ENCODE results near the gene CHID1. TPM values are rescaled to one million over a fixed set of nuclear protein-coding genes. Genes with fewer than 3 reads are reported as not detected.

Gene CHID1
- total and polyA plus RNA-seq, 9 of the 15 experiments (the other 6 are each of a cell fraction or from before 2014, with no cell fraction given): 15.1 to 108 (median 39.8) TPM

DNA sequence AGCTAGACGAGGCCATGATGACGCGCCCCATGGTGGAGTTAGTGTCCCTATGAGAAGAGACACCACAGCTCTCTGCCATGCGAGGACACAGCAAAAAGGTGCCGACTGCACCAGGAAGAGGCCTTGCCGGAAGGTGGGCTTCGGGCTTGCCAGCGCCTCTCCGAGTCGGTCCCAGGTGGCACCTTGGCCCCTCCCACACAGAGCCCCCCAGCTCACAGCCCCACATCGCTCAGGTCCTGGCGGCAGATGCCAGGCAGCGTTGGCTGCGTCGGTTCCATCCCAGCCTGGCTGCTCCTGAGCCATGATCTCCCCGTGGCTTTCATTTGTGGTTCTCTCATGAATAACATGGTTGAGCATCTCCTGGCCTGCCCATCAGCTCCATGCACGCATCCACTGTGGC lies 24.0 kb downstream of the CHID1 start:
- ATAC-seq: no peak
- H3K9ac ChIP-seq (ENCODE audit: insufficient read depth in 1 of 2, low read depth in 2 of 2, low read length in 2 of 2): no peak overlapping the region
- H3K4me3 ChIP-seq: no peak overlapping the region
- H3K36me3 ChIP-seq (ENCODE audit: control insufficient read depth, insufficient read depth, low read length): peaks cover 79% of the 10 kb centered on the region; the same call in 1 of the 3 replicates
- in situ Hi-C loops (cut with MboI) (no loop called here), intact Hi-C loops (cut with micrococcal nuclease) (no loop called here)
- CTCF ChIA-PET (ENCODE audit: low intra/inter-chr PET ratio): no interaction called here
- no peaks in the 10 kb centered on the region for H3K9me3 ChIP-seq (replicated peaks; ENCODE audit: control insufficient read depth, insufficient read depth, low read depth, low read length)
- no peaks in the 10 kb centered on the region for H4K20me1 ChIP-seq (replicated peaks; ENCODE audit: control insufficient read depth, insufficient read depth, low read length)
- H3K9me1 ChIP-seq (ENCODE audit: control insufficient read depth, insufficient read depth, low read length): no peaks in the 10 kb centered on the region
- no peak overlapping the region for H3K4me2 ChIP-seq (ENCODE audit: insufficient read depth, low read length)
- no peak for FAIRE-seq
- H3K27me3 ChIP-seq (ENCODE audit: control insufficient read depth in 2 of 2, insufficient read depth in 2 of 2, low read length in 2 of 2): no peaks in the 10 kb centered on the region
- 97% methylated on average over 15 of the region's 17 CpGs for WGBS (ENCODE audit: insufficient coverage, low coverage, missing lambda C conversion rate)
- no peak overlapping the region for H3K27ac ChIP-seq (ENCODE audit: extremely low read depth, low read depth, low read length)
- H3K4me1 ChIP-seq (replicated peaks in 1 of 2; ENCODE audit: control insufficient read depth in 2 of 2, insufficient read depth in 2 of 2, low read length in 2 of 2): peaks cover 0 to 49% of the 10 kb centered on the region in 2 experiments; a peak in 2 of 5 replicates
- TF ChIP-seq GABPB2 (CRISPR knock-in tag; conservative IDR thresholded peaks at IDR 0.05) (no peak), POLR2G (IDR thresholded peaks at IDR 0.05; ENCODE audit: low read depth, low read length) (0 out of 2 replicates have a peak, but pooled peaks have one; percentile 23), ZNF445 (CRISPR knock-in tag; IDR thresholded peaks at IDR 0.05; ENCODE audit: low read depth) (no peak)
- TF ChIP-seq, protein P1, sequence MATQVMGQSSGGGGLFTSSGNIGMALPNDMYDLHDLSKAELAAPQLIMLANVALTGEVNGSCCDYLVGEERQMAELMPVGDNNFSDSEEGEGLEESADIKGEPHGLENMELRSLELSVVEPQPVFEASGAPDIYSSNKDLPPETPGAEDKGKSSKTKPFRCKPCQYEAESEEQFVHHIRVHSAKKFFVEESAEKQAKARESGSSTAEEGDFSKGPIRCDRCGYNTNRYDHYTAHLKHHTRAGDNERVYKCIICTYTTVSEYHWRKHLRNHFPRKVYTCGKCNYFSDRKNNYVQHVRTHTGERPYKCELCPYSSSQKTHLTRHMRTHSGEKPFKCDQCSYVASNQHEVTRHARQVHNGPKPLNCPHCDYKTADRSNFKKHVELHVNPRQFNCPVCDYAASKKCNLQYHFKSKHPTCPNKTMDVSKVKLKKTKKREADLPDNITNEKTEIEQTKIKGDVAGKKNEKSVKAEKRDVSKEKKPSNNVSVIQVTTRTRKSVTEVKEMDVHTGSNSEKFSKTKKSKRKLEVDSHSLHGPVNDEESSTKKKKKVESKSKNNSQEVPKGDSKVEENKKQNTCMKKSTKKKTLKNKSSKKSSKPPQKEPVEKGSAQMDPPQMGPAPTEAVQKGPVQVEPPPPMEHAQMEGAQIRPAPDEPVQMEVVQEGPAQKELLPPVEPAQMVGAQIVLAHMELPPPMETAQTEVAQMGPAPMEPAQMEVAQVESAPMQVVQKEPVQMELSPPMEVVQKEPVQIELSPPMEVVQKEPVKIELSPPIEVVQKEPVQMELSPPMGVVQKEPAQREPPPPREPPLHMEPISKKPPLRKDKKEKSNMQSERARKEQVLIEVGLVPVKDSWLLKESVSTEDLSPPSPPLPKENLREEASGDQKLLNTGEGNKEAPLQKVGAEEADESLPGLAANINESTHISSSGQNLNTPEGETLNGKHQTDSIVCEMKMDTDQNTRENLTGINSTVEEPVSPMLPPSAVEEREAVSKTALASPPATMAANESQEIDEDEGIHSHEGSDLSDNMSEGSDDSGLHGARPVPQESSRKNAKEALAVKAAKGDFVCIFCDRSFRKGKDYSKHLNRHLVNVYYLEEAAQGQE (IDR thresholded peaks at IDR 0.05; ENCODE audit: borderline replicate concordance): no peak
- TF ChIP-seq, protein P1 (CRISPR knock-in tag; IDR thresholded peaks at IDR 0.05; ENCODE audit: low read depth): no peak
- TF ChIP-seq, protein P2, sequence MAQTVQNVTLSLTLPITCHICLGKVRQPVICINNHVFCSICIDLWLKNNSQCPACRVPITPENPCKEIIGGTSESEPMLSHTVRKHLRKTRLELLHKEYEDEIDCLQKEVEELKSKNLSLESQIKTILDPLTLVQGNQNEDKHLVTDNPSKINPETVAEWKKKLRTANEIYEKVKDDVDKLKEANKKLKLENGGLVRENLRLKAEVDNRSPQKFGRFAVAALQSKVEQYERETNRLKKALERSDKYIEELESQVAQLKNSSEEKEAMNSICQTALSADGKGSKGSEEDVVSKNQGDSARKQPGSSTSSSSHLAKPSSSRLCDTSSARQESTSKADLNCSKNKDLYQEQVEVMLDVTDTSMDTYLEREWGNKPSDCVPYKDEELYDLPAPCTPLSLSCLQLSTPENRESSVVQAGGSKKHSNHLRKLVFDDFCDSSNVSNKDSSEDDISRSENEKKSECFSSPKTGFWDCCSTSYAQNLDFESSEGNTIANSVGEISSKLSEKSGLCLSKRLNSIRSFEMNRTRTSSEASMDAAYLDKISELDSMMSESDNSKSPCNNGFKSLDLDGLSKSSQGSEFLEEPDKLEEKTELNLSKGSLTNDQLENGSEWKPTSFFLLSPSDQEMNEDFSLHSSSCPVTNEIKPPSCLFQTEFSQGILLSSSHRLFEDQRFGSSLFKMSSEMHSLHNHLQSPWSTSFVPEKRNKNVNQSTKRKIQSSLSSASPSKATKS (CRISPR knock-in tag; IDR thresholded peaks at IDR 0.05): no peak
- POLR2A ChIA-PET: interaction anchor here (0.6 to 1.3 kb wide), 4 partner anchors 8 to 206 kb away, joined by 3 to 4 read pairs (median 3); no protein-coding TSS in a partner anchor
- no peak for DNase-seq (ENCODE audit: extremely low read depth in 1 of 4, low spot score in 3 of 4)
- BruUV-seq (replicated peaks): no TSS peak
- H3K79me2 ChIP-seq (ENCODE audit: control insufficient read depth, insufficient read depth, low read length): no peaks in the 10 kb centered on the region
- no peak overlapping the region for H2AFZ ChIP-seq (ENCODE audit: low read depth, low read length)
